Natural killer cell treated with Interleukin-12 subunit alpha and Interleukin-12 subunit beta and Interleukin-15 and Interleukin-18, amount 100 ng/mL, for 72 hours (primary cell): Measurements from ENCODE around the gene KNCN. TPM values are rescaled to one million over a fixed set of nuclear protein-coding genes. Genes with fewer than 3 reads are reported as not detected.
A peak's percentile ranks its signal among the peaks of the same experiment; 100 is the strongest.

Experiments used
- ATAC-seq, 2 donors: fragments of 150-1000 bp; cut with Tn5 transposase in 1 of 2; sonication (Bioruptor Pico), chemical (Tn5 transposase) in 1 of 2; 2 replicates each; pipeline ENCODE4 v1.10.0; 2021
- DNase-seq: peaks from one replicate; pipeline ENCODE4 v3.0.0; 2022; ENCODE audit warnings: low spot score
- H3K27ac Mint-ChIP-seq, 2 donors: 1 replicate in 1 of 2; 2 replicates in 1 of 2; pipeline ENCODE4 v1.8.0; 2022; ENCODE audit warnings: mixed read lengths in 2 of 2, mild to moderate bottlenecking in 1 of 2, moderate library complexity in 1 of 2
- H3K27me3 Mint-ChIP-seq, 2 donors: 1 replicate in 1 of 2; 2 replicates in 1 of 2; pipeline ENCODE4 v1.8.0; 2022; ENCODE audit warnings: mixed read lengths in 2 of 2
- H3K36me3 Mint-ChIP-seq: one replicate; pipeline ENCODE4 v1.8.0; 2022; ENCODE audit warnings: mixed read lengths
- H3K4me1 Mint-ChIP-seq, 2 donors: 1 replicate in 1 of 2; 2 replicates in 1 of 2; pipeline ENCODE4 v1.8.0; 2022; ENCODE audit warnings: low read depth in 2 of 2, mixed read lengths in 2 of 2, mild to moderate bottlenecking in 1 of 2
- H3K4me3 Mint-ChIP-seq: one replicate; pipeline ENCODE4 v1.8.0; 2022; ENCODE audit warnings: mixed read lengths
- H3K9me3 Mint-ChIP-seq: 2 replicates; pipeline ENCODE4 v1.8.0; 2022; ENCODE audit warnings: mixed read lengths
- total RNA-seq, 2 donors: library from RNA; stranded (reverse); gene quantifications; one replicate each; pipeline ENCODE4 v1.2.3, GENCODE V29; 2022

KNCN gene
- not detected for total RNA-seq

DNA sequence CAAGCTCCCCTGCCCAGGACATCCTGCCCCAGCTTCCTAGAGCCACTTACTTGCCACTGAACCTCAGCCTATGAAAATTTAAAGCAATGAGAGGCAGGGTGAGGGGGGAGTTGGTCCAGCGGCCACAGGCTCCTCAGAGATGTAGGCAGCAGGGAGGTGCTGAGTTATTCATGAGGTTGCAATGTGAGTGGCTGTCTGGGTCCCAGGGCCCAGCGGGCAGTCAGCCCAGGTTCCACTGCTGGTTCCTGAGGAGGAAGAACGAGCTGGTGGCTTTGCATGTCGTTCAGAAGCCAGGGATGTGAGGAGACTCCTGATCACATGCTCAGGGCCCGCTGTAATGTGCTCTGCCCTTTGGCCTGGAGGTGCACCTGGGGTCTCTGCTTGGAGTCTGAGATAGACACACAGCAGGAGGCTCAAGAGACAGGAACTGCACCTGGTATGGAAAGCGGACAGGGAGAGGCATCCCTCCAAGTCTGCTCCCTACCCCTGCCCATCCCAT is at the start of gene KNCN:
Gene KNCN, minus strand, starts transcription at position 51 of the 499 bp plus-strand sequence. CDS start 432 bp downstream, outside the sequence.
- no peak within 1 kb of the TSS for H3K4me3 Mint-ChIP-seq
- DNase-seq (no peak), ATAC-seq (no peak)

DNA sequence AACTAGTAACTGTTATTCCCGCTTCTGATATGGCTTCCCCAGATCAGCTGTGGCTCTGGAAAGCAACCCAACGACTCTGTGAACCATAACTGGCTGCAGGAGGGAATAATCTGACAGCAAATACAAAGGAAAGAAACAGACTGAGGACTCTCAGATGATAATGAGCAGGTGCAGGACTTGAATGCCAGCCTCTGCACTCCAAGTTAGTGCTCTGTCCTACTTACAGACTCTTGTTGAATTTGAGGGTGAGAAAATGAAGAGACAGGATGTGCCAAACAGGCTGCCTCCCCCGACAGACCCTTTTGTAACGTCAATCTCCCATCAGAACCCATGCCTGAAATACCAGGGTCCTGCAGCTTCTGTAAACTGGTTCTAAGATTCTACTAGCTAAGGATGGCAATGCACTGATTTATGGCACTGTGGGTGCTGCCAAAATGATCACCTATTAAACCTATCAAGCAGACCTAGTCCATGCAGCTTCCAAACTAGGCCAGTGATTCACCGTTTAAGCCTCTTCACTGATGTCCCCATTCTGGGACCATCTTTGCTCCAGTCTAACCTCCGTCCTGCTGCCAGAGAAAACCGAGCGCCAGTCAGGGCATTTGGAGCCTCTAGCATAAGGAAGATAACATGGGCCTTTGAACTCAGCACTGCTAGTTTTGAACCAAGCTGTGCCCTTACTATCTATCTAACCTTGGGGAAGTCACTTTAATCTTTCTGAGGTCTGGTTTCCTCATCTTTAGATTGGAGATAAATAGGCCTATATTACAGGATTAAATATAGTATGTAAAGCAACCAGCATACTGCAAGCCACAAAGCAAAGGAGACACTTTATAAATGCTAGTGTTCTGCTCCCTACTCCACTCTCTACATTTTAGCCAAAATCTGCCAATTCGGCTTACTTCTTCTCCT is 47.9 kb upstream of the KNCN start:
- Mint-ChIP-seq H3K4me3 (no peak overlapping the region), H3K9me3 (no peaks in the 10 kb centered on the region), H3K4me1 (peaks cover 58 to 60% of the 10 kb centered on the region in 2 donors), H3K27ac (peak overlapping the region; percentile 1 to 54), H3K36me3 (no peaks in the 10 kb centered on the region), H3K27me3 (no peaks in the 10 kb centered on the region)
- ATAC-seq (no peak), DNase-seq (no peak)

More for the DNA sequence above, at the start of gene KNCN:
- Mint-ChIP-seq H3K27me3 (peaks cover 2 to 4% of the 10 kb centered on the region in 2 donors), H3K27ac (no peak within 1 kb of the TSS), H3K4me1 (peaks cover 9 to 10% of the 10 kb centered on the region in 2 donors), H3K9me3 (no peaks in the 10 kb centered on the region), H3K36me3 (no peaks in the 10 kb centered on the region)

DNA sequence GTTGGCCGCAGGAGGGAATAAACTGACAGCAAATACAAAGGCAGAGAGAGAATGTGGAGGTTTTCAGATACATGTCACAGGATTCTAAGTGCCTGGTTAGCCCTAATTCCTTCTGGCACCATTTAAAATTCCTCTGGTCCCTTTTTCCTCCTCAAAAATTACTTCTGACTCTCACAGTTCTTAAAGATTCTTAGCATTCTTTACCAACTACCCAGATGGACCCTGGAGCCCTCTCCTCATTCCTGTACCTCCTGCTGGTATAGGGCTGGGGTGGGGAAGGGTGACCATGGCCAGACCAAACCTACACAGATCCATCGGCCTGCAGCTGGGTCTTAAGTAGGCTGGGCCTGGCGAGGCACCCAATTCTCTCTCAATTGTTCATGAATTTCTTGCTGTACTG is 45.4 kb upstream of the KNCN start:
- DNase-seq (no peak), ATAC-seq (no peak)
- no peaks in the 10 kb centered on the region for H3K9me3 Mint-ChIP-seq
- peaks cover 49 to 60% of the 10 kb centered on the region in 2 donors for H3K4me1 Mint-ChIP-seq
- H3K4me3 Mint-ChIP-seq, result no peak overlapping the region
- no peaks in the 10 kb centered on the region for H3K27me3 Mint-ChIP-seq
- peaks cover 16% of the 10 kb centered on the region for H3K36me3 Mint-ChIP-seq
- H3K27ac Mint-ChIP-seq, result no peak overlapping the region

DNA sequence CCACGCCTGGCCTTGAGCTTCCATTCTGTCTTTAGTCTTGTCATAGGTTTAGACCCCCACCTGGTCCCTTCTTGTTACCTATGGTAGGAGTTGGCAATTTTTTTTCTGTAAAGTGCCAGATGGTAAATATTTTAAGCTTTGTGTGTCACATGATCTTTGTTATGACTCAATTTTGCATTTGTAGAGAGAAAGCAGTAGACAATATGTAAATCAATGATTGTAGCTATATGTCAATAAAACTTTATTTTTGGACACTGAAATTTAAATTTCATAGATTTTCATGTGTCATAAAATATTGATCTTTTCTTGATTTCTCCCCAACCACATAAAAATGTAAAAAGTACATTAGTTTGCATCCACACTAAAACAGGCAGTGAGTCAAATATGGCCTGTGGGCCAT is 44.6 kb upstream of the KNCN start:
- DNase-seq (no peak), ATAC-seq (no peak)
- H3K36me3 Mint-ChIP-seq, result peaks cover 17% of the 10 kb centered on the region
- H3K27ac Mint-ChIP-seq, result peak overlapping the region; percentile 40 to 56
- H3K4me1 Mint-ChIP-seq, result peaks cover 43 to 52% of the 10 kb centered on the region in 2 donors
- no peaks in the 10 kb centered on the region for H3K9me3 Mint-ChIP-seq
- no peaks in the 10 kb centered on the region for H3K27me3 Mint-ChIP-seq
- peak overlapping the region; percentile 67 for H3K4me3 Mint-ChIP-seq

DNA sequence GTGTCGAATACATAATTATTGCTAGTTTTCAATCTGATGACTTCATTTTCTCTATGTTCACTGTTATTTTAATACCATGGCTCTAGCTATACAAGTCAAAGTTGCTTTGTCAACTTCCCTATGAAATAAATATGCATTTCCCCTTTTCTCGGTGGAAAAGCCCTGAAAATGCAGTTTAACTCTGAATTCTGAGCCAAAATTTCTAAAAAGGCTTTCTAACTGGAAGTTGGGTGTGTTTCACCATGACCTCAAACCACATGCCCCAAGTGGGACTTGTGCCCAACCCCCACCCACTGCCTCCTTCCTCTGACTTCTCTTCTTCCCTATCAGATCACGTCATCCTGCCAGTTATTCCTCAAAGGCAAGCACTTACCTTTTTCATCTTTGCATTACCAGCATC is 43.7 kb upstream of the KNCN start:
- ATAC-seq, result no peak
- Mint-ChIP-seq H3K36me3 (peaks cover 25% of the 10 kb centered on the region), H3K4me3 (peak overlapping the region; percentile 67), H3K9me3 (no peaks in the 10 kb centered on the region), H3K4me1 (peaks cover 38 to 51% of the 10 kb centered on the region in 2 donors), H3K27ac (peak overlapping the region; percentile 40 to 56), H3K27me3 (no peaks in the 10 kb centered on the region)
- no peak for DNase-seq

DNA sequence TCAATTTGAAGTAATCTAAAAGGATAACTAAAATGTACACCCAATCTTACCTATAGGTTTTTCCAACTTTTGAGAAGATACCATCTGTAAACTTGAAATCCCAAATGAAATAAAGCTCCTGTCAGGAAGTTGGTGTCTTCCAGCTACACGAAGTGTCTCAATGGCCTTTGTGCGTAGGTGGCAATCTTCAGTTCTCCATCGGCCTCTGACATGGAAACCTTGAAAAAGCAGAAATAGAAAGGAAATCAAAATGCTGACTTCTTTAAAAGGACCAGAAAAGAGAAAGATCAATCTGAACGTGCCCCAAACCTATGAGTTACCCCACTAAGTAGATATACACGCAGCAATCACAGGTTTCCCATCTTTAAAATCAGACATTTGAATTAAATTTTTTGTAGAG is 42.6 kb upstream of the KNCN start:
- peak overlapping the region; percentile 40 to 56 for H3K27ac Mint-ChIP-seq
- no peaks in the 10 kb centered on the region for H3K9me3 Mint-ChIP-seq

DNA sequence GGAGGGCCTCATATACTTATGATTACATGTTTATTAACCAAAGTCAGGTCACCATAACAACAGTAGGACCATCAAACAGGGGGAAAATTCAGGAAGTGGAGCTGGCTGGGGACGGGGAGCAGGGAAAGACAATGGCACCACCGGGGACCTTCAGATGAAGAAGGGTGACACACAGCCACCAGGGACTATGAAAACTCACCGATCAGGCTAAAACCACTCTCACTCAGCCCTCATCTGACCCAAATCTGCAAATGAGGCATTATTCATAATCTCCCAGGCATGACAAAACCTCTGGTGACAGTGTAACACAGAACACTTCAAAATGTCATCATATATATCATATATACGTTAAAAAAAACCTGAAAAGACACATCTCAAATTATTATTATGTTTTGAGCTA is 41.4 kb upstream of the KNCN start:
- Mint-ChIP-seq H3K36me3 (peaks cover 39% of the 10 kb centered on the region), H3K27ac (peak overlapping the region in 1 of 2 donors; percentile 34), H3K9me3 (no peaks in the 10 kb centered on the region), H3K4me3 (no peak overlapping the region), H3K27me3 (no peaks in the 10 kb centered on the region), H3K4me1 (peaks cover 25 to 43% of the 10 kb centered on the region in 2 donors)
- DNase-seq, result no peak
- no peak for ATAC-seq

More for the DNA sequence above, 42.6 kb upstream of the KNCN start:
- DNase-seq, result no peak
- ATAC-seq, result no peak
- H3K36me3 Mint-ChIP-seq, result peaks cover 35% of the 10 kb centered on the region
- H3K4me3 Mint-ChIP-seq, result no peak overlapping the region
- peaks cover 27 to 45% of the 10 kb centered on the region in 2 donors for H3K4me1 Mint-ChIP-seq
- H3K27me3 Mint-ChIP-seq, result no peaks in the 10 kb centered on the region

DNA sequence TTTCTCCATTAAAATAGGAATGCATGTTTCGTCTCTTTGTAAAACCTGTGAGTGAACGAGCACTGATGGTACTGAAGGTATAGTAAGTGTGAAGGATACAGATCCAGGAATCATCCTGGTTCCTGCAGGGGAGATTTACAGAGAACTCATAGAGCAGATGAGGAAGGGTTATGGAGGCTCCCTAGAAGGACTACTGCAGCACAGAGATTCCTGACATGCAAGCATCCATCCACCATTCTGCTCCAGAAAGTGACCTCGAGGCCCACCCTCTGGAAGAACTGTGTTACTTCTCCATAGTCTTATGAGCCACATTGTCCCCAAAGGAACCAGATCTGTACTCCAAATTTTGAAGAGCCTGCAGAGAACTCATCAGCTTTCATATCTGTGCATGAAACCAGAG is 38.1 kb upstream of the KNCN start:
- Mint-ChIP-seq H3K4me3 (no peak overlapping the region), H3K27me3 (no peaks in the 10 kb centered on the region), H3K9me3 (no peaks in the 10 kb centered on the region), H3K36me3 (peaks cover 39% of the 10 kb centered on the region), H3K4me1 (peaks cover 8 to 21% of the 10 kb centered on the region in 2 donors), H3K27ac (no peak overlapping the region)
- DNase-seq, result no peak
- no peak for ATAC-seq

DNA sequence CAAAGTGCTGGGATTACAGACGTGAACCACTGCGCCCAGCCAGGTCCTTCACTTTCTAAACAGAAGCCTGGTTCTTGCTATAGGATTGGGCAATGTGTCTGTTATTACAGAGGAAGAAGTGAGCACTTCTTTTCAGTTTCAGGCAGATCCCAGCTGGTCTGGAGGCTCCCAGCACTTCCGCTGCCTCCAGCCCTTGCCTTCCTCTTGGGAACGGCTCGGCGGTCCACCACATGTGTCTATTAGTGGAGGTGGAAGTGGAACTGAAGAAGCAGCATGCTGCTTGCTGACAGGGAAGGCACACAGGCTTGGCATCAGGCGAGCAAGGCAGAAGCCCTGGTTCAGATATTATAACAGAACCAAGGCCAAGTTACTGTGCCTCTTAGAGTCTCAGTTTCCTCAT is 35.6 kb upstream of the KNCN start:
- ATAC-seq, result no peak
- H3K4me1 Mint-ChIP-seq, result peaks cover 11 to 22% of the 10 kb centered on the region in 2 donors
- no peak overlapping the region for H3K27ac Mint-ChIP-seq
- no peaks in the 10 kb centered on the region for H3K27me3 Mint-ChIP-seq
- DNase-seq, result no peak
- no peak overlapping the region for H3K4me3 Mint-ChIP-seq
- peaks cover 24% of the 10 kb centered on the region for H3K36me3 Mint-ChIP-seq
- no peaks in the 10 kb centered on the region for H3K9me3 Mint-ChIP-seq

DNA sequence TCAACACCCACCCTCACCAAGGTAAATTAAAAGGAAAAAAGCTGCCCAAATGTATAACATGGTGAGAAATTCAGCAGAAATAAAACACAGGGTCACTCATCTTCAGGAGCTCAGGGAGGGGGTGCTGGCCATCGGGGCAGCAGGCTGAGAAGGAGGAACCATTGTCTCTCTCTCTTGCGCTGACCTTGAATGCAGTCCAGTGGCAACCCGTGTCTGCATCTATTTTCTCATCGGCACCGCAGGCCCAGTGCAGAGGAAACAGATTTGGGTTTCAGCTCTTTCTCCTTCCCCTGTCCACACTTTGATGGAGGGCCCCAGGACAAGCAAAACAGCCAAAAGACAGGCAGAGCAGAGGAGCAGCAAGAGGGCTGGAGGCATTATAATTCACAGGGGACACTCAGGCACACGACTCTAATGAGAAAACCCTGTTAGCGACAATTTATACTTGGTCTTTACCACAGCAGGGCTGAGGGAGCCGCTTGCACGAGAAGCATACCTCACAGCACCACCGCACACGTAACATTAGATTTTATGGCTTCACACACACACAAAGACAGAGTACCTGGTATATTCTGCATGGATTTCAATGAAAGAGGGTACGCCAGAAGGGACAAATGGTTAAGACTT is 34.0 kb upstream of the KNCN start:
- ATAC-seq (no peak), DNase-seq (no peak)
- Mint-ChIP-seq H3K36me3 (peaks cover 22% of the 10 kb centered on the region), H3K27ac (no peak overlapping the region), H3K4me1 (peaks cover 28 to 33% of the 10 kb centered on the region in 2 donors), H3K9me3 (no peaks in the 10 kb centered on the region), H3K27me3 (no peaks in the 10 kb centered on the region), H3K4me3 (no peak overlapping the region)

DNA sequence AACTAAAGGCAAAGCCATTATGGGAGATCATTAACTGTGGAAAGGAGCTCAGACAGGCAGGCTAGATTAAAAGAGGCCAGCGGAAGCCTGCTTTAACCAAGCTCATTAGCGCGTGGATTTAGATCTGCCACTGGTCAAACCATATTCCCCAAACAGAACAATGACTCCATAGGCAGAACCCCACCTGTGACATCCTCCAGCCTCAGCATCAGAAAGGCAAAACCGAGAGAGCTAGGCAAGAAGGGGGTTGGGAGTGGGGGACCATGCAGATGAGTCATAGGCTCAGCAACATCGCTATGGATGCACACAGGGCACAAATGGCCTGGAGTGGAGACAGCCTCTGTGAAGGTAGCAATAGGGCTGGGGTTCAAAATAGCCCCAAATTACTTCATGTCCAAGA is 32.0 kb upstream of the KNCN start:
- Mint-ChIP-seq H3K27ac (peak overlapping the region; percentile 74 to 91), H3K36me3 (peaks cover 13% of the 10 kb centered on the region), H3K9me3 (no peaks in the 10 kb centered on the region), H3K27me3 (no peaks in the 10 kb centered on the region), H3K4me1 (peaks cover 31 to 34% of the 10 kb centered on the region in 2 donors), H3K4me3 (no peak overlapping the region)
- no peak for DNase-seq
- ATAC-seq, result no peak

DNA sequence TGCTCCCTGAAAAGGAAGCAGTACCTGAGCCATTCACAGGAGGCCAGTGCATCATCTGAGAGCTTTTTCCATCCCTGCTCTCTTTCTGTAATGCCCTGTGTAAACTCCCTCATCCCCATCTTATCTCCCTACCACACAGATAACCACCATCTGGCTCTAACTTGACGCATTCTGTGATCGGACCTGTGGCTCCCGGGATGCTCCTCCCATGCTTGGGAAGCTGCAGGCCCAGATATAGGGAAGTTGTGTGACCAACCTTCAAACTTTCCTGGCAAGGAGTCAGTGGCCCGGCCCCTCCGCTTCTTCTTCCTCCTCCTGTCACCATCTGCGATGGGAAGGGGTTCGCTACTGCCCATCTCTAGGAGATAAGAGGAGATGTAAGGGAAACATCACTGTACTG is 31.5 kb upstream of the KNCN start:
- Mint-ChIP-seq H3K4me3 (no peak overlapping the region), H3K9me3 (no peaks in the 10 kb centered on the region), H3K36me3 (peaks cover 13% of the 10 kb centered on the region), H3K27me3 (no peaks in the 10 kb centered on the region), H3K27ac (peak overlapping the region; percentile 74 to 91), H3K4me1 (peaks cover 31 to 34% of the 10 kb centered on the region in 2 donors)
- DNase-seq (no peak), ATAC-seq (no peak)

DNA sequence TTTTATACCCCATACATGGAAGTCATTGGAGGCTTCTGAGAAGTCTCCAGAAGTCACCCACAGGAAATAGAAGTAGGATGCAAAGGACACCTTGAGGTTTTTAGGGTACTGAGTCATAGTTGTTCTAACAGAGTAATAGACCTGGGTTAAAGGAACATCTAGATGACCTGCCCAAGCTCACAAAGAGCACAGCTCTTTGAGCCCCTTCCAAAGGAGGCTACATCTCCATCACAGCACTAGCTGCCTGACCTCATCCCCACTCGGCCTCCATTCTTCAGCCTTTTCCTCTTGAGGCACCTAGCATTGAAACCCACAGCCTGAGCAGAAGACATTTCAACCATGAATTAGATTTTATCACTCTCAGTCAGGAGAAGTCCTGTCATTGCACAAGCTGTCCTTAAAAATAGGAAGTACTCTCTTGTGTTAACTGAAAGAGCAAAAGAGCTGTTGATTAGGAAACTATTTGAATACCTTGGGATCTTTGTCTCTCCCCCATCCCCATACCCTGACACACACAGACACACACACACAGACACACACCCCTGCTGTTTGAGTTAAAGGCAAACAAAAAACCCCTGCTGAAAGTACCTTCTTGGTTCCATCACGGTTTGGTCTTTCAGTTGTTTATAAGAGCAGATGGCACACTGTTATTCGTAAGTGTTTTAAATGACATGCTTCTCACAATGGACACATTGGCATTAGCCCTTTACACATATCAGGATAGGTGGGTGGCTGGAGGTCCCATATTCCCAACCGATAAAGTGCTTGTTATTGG is 30.4 kb upstream of the KNCN start:
- peak; percentile 65 for DNase-seq
- H3K4me3 Mint-ChIP-seq, result peak overlapping the region; percentile 59

More for the DNA sequence above, 30.4 kb upstream of the KNCN start:
- H3K36me3 Mint-ChIP-seq, result peaks cover 13% of the 10 kb centered on the region
- H3K27me3 Mint-ChIP-seq, result no peaks in the 10 kb centered on the region
- peak; percentile 91 to 94 for ATAC-seq
- no peaks in the 10 kb centered on the region for H3K9me3 Mint-ChIP-seq
- H3K27ac Mint-ChIP-seq, result peak overlapping the region; percentile 74 to 91
- H3K4me1 Mint-ChIP-seq, result peaks cover 31 to 34% of the 10 kb centered on the region in 2 donors
